ENCODE results near the gene PLEKHA5.
"Not testable (repeated sequence)": the region's sequence is repeated elsewhere in the genome, so short reads cannot be mapped to it uniquely, and the experiment has no call there.

Gene PLEKHA5

DNA sequence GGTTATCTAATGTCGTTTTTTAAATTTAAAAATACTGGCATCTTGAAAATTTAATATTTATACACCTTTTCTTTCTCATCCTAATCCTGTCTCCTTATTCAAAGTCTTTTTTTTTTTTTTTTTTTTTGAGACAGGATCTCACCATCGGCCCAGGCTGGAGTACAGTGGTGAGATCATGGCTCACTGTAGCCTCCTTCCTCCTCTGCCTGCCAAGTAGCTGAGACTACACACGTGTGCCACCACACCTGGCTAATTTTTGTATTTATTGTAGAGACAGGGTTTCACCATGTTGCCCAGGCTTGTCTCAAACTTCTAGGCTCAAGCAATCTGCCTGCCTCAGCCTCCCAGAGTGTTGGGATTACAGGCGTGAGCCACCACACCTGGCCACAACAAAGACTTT lies 221.3 kb downstream of the PLEKHA5 start:
- DNase-seq, result not testable (repeated sequence)

DNA sequence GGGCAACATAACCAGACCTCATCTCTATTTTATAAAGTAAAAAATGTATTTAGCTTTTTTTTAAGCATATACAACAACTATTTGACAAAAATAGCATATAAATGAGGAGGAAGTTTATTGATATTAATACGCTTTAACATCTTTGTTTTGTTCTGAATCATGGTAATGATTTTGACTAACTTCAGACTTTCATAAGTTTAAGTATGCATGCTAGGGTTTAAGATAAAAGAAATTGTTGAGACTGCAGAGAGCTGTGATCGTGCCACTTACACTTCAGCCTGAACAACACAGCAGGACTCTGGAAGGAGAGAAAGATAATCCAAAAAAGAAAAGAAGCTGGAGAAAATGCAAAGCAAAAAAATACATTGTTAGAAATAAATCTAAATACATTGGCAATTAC lies 221.8 kb downstream of the PLEKHA5 start:
- no peak for DNase-seq

DNA sequence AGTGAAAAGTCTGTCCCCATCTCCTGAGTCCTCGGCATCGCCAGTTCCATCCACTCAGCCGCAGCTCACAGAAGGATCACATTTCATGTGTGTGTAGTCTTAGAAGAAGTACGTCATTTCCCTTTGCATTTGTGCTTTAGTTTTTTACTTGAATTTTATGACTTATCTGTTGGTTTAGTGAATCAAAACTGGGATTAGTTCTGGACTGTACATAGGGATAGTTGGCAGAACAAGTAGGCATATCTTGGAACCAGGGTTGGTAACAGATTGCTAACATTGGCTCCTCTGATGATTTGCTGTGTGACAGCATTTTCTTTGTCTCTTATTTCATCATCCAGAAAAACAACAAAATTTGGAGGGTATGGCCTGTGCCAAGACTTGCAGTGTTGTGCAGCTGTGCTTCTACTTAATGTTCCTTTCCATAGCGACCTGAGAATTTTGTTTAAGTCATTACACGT lies 240.2 kb downstream of the PLEKHA5 start:
- peak; percentile 21 for DNase-seq

DNA sequence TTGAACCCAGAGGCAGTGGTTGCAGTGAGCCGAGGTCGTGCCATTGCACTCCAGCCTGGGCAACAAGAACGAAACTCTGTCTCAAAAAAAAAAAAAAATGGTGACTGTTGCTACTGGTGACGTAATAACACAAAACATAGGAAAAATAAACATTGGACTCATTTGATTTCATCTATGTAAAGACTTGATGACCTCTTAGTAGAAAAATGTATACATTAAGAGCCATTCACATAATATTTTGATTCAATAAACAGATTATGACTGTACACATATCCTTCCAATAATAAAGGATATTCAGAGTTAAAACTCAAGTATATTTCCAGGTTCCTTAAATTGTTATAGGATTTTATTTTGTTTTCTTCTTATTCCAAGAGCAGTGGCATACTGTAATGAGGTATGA lies 244.1 kb downstream of the PLEKHA5 start:
- no peak for DNase-seq

DNA sequence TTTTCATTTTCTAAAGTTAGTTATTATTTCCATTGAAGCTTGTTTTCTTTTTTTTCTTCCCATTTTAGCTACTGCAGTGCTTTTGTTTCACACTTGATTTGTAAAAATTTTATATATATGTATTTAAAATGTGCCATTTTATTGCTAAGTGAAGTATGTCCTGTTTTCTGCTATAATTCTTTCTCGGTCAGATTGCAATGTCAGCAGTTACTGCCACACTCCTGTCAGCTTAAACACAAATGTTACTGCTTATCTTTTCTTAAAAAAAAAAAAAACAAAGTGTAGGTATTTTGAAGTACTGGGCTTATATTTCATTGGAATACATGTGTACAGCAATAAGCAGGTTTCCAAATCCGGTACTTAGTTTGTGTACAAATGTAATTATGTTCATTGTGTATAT lies 246.4 kb downstream of the PLEKHA5 start:
- DNase-seq, result no peak

DNA sequence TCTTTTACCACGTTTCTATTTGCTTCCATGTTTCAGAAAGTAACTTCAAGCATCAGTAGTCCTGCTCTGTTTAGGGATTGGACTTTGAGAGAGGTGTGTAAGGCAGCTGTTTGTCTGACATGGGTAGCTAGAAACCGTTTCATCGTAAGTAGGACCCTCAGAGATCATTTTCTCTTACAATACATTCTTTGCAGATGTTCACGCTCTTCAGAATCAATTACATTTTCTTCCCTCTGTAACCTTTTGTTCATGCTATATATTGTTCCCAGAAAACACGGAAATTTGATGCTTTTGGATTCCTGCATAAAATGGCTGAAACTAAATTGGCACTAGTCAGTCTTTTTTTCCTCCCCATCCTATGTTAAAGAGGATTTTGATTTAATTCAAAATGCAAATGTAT lies 247.2 kb downstream of the PLEKHA5 start:
- no peak for DNase-seq

DNA sequence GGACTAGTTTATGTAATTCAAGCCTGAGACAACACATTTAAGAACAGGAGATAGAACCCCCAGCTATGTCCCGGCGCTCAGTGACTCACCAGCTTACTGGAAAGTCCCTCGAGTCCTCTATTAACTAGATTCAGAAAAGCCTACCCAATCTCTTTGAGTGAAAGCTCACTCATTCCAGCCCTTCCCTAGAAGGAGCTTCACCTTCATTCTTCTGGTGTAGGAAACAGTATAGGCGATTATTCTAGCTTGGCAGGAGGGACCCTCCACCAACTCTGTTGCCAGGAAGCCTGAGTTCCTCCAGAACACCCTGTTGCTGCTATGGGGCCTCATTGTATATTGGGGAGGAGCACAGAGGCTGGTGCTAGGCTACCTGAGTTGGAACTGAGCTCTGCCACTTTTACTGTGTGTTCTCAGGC lies 252.6 kb downstream of the PLEKHA5 start:
- DNase-seq, result no peak

DNA sequence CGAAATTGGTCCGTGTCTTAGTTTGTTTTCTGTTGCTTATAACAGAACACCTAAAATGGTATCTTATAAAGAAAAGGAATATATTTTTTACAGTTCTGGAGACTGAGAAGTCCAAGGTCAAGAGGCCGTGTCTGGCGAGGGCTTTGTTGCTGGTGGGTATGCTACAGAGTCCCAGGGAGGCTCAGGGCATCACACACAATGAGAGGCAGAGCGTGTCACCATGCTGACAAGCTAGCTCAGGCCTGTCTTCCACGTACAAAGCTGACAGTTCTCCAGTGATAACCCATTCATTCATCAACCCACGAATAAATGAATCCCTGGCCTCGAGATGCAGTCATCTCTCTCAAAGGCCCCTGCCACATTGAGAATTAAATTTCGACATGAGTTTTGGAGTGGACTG lies 253.0 kb downstream of the PLEKHA5 start:
- no peak for DNase-seq

DNA sequence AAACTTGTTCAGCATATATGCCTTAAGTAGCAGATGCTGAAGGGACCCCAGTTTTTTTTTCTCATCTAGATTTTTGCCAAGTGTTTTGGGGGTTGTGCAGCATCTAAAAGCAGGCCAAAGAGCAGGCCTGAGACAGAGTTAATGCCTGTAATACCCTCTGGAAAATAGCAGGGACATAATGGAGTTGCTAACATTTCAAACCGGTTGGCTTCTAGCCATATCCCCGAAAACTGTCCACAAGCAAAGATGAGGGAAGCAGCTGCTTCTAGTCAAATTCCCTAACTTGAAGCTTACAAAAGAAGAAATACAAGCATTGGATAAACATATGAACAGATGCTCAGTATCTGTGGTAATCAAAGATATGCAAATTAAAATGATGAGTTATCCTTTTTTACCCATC lies 257.6 kb downstream of the PLEKHA5 start:
- no peak for DNase-seq

DNA sequence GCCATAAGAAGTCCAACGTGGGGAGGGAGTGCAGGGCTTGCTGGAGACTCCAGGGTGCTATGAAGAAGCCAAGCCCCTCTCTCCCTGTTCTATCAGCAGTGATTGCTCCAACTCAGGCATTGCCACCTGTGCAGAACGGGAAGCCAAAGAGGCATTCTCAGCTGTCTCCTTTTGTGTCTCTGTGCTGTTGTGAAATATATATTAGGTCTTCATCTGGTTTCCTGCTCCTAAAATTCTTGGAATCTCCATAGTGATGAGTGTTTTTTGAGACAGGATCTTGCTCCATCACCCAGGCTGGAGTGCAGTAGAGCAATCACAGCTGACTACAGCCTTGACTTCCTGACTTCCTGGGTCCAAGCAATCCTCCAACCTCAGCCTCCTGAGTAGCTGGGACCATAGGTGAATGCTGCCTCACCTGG lies 258.6 kb downstream of the PLEKHA5 start:
- DNase-seq, result no peak

DNA sequence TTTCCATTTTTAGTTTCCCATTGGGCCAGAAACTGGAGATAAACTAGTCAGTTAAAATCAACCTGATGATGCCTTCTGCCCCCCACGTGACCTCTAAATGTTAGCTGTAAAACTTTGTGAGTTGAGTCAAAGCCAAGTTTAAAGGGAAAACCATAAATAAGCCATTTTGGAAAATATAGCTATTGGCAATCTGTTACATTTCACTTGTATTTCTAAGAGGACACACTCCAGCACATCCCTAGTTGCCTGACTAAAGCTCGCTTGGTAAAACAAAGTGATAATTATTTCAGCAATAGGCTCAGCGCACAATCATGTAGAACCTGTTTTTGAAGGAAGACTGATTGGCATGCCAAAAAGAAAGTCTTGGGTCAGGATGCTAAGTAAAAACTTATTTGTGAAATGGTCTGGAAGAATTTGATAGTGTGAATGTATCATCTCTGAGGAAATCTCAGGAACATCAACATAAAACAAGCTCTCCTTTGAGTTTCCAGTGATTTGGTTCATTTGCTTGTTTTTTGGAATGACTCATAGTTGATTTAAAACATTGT lies 260.6 kb downstream of the PLEKHA5 start:
- no peak for DNase-seq

DNA sequence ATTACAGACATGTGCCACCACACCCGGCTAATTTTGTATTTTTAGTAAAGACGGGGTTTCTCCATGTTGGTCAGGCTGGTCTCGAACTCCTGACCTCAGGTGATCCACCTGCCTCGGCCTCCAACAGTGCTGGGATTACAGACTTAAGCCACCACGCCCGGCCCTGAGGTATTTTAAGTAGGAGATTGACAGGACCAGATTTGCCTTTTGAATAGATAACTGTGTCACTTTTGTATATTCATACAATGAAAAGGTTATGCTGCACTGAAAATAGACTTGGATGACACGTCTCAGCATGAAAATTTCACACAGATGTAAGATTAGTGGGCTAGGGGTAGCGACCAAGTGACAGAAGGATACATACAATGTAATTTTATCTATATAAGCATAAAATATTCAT lies 263.1 kb downstream of the PLEKHA5 start:
- DNase-seq, result not testable (repeated sequence)

DNA sequence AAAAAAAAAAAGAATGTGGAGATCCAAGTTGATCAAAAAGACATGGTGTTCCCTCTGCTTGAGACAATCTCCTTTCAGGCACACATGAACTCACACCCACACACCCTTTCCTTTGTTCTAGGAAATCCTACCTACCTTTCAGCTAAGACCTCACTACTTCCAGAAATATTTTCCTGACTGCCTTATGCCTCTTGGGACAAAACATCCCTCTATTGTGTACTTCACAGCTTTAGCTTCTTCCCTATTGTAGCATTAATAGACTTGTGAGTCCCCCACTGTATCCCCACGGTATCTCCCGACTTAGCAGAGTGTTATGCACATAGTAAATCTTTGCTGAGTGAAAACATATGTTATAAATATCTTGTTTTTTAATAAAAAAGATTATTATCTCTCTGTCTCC lies 264.9 kb downstream of the PLEKHA5 start:
- no peak for DNase-seq

DNA sequence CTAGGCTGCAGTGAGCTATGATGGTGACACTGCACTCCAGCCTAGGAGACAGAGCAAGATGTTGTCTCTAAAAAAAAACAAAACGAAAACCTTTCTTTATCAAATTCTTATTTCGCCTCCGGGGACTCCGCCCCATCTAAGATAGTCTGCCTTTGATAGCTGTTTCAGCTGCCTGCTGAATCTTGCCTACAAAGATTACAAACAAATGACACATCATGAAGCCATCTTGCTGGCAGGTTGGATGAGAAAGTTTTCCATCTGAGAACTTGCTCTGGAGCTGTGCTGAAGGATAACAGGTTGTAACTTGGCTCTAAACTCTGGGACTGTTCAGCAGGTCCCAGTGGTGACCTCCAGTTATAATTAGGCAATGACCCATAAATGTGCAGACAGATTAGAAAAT lies 268.0 kb downstream of the PLEKHA5 start:
- DNase-seq, result no peak

DNA sequence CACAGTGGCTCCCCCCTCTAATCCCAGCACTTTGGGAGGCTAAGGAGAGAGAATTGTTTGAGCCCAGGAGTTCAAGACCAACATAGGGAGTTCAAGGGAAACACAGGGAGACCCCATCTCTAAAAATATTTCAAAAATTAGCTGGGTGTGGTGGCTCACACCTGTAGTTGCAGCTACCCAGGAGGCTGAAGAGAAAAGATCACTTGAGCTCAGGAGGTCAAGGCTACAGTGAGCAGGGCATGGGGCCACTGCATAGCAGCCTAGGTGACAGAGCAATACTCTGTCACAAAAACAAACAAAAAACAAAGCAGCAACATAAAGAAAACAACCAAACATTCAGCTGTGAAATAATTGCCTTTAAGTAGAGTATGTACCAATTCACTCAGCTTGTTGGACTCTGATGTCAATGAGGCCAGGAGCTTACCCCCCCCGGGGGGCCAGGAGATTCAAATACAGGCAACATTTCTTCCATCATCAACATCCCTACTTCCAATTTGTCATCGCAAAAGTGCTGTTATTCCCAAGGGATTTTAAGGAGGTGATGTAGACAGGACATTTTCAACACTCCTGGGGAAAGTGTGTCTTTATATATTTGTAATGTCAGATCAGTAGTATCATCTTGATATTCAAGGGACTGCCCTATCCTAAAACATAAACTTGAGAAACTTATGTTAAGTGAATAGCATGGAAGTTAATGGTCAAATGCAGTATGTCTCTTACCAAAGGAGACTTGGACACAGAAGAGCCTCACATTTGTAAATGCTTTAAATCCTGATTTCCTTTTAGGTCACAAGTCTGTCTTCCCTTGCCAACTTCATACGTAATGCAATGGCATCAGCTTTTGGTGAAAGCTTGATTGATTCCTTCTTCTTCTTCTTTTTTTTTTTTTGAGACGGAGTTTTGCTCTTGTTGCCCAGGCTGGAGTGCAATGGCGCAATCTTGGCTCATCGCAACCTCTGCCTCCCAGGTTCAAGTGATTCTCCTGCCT lies 269.1 kb downstream of the PLEKHA5 start:
- DNase-seq, result no peak

DNA sequence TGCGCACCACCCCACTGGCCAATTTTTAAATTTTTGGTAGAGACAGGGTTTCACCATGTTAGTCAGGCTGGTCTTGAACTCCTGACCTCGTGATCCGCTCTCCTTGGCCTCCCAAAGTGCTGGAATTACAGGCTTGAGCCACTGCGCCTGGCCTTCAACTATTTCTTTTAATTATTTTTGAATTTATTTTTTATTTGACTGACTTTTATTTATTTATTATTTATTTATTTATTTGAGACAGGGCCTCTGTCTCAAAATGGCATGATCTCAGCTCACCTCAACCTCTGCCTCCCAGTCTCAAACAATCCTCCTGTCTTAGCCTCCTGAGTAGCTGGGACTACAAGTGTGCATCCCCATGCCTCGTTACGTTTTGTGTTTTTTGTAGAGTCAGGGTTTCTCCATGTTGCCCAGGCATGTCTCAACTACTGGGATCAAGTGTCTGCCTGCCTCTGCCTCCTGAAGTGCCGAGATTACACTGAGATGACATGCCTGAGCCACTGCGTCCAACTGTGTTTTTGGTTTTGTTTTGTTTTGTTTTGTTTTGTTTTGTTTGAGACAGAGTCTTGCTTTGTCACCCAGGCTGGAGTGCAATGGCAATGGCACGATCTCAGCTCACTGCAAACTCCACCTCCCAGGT lies 271.2 kb downstream of the PLEKHA5 start:
- not testable (repeated sequence) for DNase-seq

DNA sequence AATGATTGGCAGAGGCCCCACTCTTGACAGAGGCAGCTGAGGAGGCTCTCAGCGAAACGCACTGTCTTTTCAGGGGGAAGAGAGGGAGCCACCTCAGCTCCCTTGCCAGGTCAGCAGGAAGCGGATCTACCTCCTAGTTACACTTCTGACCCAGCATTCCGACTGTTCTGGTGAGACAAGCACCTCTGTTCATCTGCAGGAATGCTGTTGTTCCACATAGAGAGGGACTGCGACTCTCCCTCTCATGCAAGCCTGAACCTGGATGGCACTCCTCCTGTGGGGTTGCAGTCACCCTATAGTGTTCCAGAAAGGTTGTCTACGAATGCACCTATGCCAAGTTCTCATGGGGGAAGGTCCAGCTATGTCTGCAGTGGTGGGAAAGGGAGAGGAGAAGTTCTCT lies 272.7 kb downstream of the PLEKHA5 start:
- DNase-seq, result no peak

DNA sequence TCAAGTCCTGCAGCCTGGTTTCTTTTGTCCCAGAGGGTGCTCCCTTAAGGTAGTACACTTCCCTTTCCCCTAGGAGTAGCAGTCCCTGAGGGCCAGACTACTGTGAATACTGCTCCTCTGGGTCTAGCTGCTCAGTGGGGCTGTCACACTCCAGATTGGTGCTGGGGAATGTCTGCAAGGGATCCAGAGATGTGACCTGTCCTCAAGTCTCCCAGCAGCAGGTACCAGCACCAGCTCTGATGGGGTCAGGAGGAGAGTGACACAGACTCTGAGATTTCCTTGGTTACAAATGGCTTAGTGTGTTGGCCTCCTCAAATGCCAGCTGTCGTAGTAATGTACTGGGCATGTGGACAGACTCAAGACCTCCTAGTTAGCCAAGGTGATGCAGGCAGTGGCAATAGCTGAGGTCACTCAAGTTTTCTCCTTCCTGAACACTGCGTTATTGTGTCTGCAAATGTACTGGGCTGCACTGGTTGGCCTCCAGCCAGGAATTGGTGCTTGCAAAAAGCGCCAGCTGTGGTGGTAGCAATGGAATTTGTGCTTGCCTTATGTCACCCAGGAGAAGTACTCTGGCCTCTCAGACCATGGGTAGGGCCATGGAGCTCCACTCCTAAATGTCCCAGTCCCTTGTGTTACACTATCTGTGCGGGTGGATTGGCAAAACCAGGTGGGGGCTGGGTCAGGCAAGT lies 273.4 kb downstream of the PLEKHA5 start:
- no peak for DNase-seq

DNA sequence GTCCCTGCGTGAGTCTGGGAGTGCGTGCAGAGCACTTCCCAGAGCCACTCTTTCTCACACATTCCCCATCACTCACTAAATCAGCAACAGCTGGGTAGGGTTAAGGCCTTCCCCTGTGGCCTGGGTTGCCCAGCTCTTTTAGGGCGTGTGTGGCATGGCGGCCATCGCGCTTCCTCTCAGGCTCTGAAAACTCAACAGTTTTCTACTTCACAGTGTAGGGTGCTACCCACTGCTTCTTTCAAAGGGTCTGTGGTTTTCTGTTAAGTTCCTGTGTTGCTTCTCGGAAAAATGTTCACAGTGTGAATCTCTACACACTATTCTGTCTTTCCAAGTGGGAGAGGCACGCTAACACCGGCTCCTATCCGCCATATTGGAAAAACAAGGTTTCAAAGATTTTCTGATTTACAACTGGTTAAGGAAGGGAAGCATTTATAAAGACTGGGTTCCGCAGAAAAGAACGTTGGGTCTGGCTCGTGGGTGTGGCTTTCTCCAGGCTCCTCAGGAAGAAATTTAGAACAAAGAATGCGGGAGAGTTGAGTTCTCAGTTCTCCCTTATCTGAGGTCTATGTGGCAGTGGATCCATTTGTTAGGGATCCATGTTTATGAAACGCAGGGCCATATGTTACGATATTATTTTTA lies 274.8 kb downstream of the PLEKHA5 start:
- DNase-seq, result no peak

DNA sequence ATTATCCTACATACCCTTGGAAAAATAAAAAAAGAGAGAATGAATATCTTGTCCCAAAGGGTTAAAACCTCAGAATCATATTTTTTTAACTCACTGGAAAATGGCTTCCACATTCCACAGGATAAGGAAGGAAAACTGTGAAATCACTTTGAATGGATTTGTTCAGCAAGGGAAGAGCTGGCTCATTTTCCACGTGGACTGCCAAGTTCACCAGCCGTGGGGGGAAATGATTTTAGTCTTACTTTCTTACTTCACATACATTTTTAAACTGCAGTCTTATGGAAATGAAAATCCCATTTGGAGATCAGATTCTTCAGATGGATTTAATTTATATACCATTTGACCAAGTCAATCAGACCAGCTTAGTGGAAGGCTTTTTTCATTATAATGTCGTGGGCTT lies 279.8 kb downstream of the PLEKHA5 start:
- DNase-seq, result no peak

DNA sequence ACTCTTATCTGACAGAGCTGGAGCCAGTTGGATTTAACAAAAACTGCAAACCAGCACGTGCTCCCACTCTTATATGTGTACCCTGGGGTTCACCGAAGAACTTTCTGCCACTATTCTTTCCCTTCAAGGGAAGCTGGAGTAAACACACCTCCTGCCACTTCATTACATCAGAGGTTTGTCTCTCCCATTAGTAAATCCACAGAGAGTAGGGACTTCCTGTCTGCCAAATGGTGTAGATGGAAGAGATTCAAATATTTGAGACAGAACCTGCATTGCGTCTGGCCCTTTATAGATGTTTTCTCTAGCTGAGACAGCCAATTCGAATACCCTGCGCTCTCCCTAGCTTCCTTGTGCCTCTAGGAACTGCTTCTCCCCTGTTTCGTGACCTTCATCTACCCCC lies 280.7 kb downstream of the PLEKHA5 start:
- no peak for DNase-seq

DNA sequence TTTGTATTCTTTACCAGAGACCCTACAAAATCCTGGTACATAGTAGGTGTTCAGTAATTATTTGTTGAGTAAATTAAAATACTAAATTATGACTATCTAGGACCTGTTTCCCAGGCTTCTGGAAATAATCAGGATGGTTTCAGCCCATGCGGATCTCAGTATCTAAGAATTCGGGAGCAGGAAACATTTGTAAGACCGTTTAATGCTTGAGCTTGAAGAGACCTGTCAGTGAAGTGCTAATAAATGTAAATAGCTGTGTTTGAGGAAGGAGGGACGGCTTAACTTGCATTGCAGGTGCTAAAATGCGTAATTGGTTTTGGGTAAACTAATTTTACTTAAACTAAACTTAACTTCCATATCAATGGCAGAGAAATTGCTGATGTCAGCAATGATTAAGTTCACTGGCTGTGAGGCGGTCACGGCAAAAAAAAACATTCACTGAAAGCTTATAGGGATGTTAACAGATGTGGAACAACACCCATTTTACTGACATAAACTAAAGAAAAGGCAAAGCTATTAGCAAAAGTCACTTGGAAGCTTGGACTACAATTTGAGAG lies 281.2 kb downstream of the PLEKHA5 start:
- DNase-seq, result no peak

Measured in NCI-H1105 treated with DMSO at 0.1 percent for 48 hours (cell line).